Spleen (tissue), 11 donors: ENCODE data around the gene KHK. TPM values are rescaled to one million over a fixed set of nuclear protein-coding genes. Genes with fewer than 3 reads are reported as not detected.

Experiments used
- DNase-seq: peaks from one replicate; pipeline ENCODE4 v3.0.0-alpha.2; 2020
- H3K27ac ChIP-seq, 8 donors: fragments of 200-600 bp; sonication (generic) in 7 of 8; 1 replicate in 4 of 8; 2 replicates in 4 of 8; pipeline versions ENCODE4 v1.5.0 to v1.8.0; 2016 to 2021; ENCODE audit warnings: inconsistent platforms in 4 of 8, mild to moderate bottlenecking in 4 of 8, moderate library complexity in 1 of 8
- H3K27me3 ChIP-seq, 7 donors: fragments of 200-600 bp; sonication (generic) in 6 of 7; replicated peaks in 1 of 7; 1 replicate in 4 of 7; 2 replicates in 3 of 7; pipeline versions ENCODE4 v1.5.0 to v1.8.0; 2016 to 2021; ENCODE audit warnings: inconsistent platforms in 3 of 7, mild to moderate bottlenecking in 1 of 7
- H3K36me3 ChIP-seq, 6 donors: fragments of 200-600 bp; sonication (generic) in 5 of 6; 1 replicate in 4 of 6; 2 replicates in 2 of 6; pipeline versions ENCODE4 v1.5.0 to v1.8.0; 2016 to 2021; ENCODE audit warnings: inconsistent platforms in 2 of 6
- H3K4me1 ChIP-seq, 6 donors: fragments of 200-600 bp; sonication (generic) in 5 of 6; 1 replicate in 3 of 6; 2 replicates in 3 of 6; pipeline versions ENCODE4 v1.5.0 to v1.8.0; 2016 to 2021; ENCODE audit warnings: inconsistent platforms in 3 of 6
- H3K4me3 ChIP-seq, 8 donors: fragments of 200-600 bp; sonication (generic) in 7 of 8; 1 replicate in 4 of 8; 2 replicates in 4 of 8; pipeline versions ENCODE4 v1.5.0 to v1.8.0; 2016 to 2021; ENCODE audit warnings: inconsistent platforms in 4 of 8, mild to moderate bottlenecking in 4 of 8, moderate library complexity in 2 of 8
- H3K9me3 ChIP-seq, 8 donors: fragments of 200-600 bp; sonication (generic) in 7 of 8; 1 replicate in 4 of 8; 2 replicates in 4 of 8; pipeline versions ENCODE4 v1.5.0 to v1.8.0; 2016 to 2021; ENCODE audit warnings: inconsistent platforms in 4 of 8
- CTCF ChIP-seq, 11 experiments: fragments of 200-600 bp in 7 of 11; fragments of 450-650 bp in 4 of 11; sonication (generic) in 4 of 11; IDR thresholded peaks in 8 of 11; conservative IDR thresholded peaks in 3 of 11; 1 replicate in 7 of 11; 2 replicates in 4 of 11; pipeline versions ENCODE4 v1.4.0 to v1.8.0; 2016 to 2021; ENCODE audit warnings: antibody characterized with exemption in 11 of 11, inconsistent platforms in 4 of 11, mild to moderate bottlenecking in 1 of 11
- POLR2A ChIP-seq, 3 donors: fragments of 450-650 bp; IDR thresholded peaks; one replicate each; pipeline ENCODE4 v1.5.1; 2017; ENCODE audit warnings: antibody characterized with exemption in 3 of 3, mild to moderate bottlenecking in 1 of 3
- POLR2AphosphoS5 ChIP-seq, 3 donors: sonication (generic); formaldehyde crosslinking; IDR thresholded peaks; one replicate each; pipeline ENCODE4 v1.5.1; 2017; ENCODE audit warnings: antibody characterized with exemption in 3 of 3
- WGBS, 5 donors: extraction: QIAGEN DNeasy Blood & Tissue Kit in 3 of 5; methylation state at CpG; one replicate each; pipeline versions ENCODE4 v1.1.5 to v1.1.7; 2013 to 2018; 5-methylcytosine and 5-hydroxymethylcytosine counted together
- intact Hi-C: fragments of 100-400 bp; cut with DNase I; formaldehyde crosslinking; loops from one replicate; pipeline ENCODE4 v1.15.0; 2023; ENCODE audit warnings: low total_unique reads
- polyA plus RNA-seq, 3 donors: library from polyadenylated mRNA; stranded (reverse); fragments of 200-250 nt; gene quantifications; one replicate each; pipeline ENCODE4 v1.2.1, GENCODE V29; 2013
- total RNA-seq, 7 donors: library from RNA; depleted of rRNA in 3 of 7; stranded (reverse); fragments of >200 nt in 3 of 7; fragmentation: NEBNext Ultra II Directional in 4 of 7; extraction: Animal tissue kit (Norgen Biotek cat#: 25700) in 4 of 7; gene quantifications; one replicate each; pipeline versions ENCODE4 v1.1.0 to v1.2.1, GENCODE V29; 2016 to 2021
- donor health status: healthy with polysubstance abuse.
- donor health status: DM: no; HTN: no; CAD: no; lungs with moderate emphysema.
- donor health status: DM: no; HTN: no; CAD: no.
- donor health status: Bipolar disorder and iron deficiency.
- donor health status: healthy.
- donor health status: DM: no; HTN: no; CAD: no.
- donor health status: DM: yes; HTN: yes; CAD: no.

The KHK gene
- total and polyA plus RNA-seq, 10 donors: 3.3 to 8.3 (median 4.0) TPM

GRCh38 chr2:27136751-27137150 is 50.2 kb downstream of the KHK start:
- intact Hi-C loops: no loop called here
- WGBS, 5 donors: 90 to 100% (median 93%) methylated on average over 3 to 7 of the region's 7 CpGs
- DNase-seq: no peak

GRCh38 chr2:27137322-27137935 is 50.9 kb downstream of the KHK start:
- DNase-seq: no peak
- Histone ChIP-seq H3K9me3 (no peaks in the 10 kb centered on the region), H3K4me3 (no peak overlapping the region), H3K36me3 (peaks cover 0 to 9% (median 1%) of the 10 kb centered on the region in 6 donors), H3K27me3 (no peaks in the 10 kb centered on the region), H3K27ac (no peak overlapping the region), H3K4me1 (peaks cover 9 to 27% (median 17%) of the 10 kb centered on the region in 6 donors)
- no peak for TF ChIP-seq POLR2A (IDR thresholded peaks at IDR 0.05)
- no peak for TF ChIP-seq POLR2AphosphoS5 (IDR thresholded peaks at IDR 0.05)
- TF ChIP-seq CTCF (IDR thresholded peaks at IDR 0.05 in 8 of 11, conservative IDR thresholded peaks at IDR 0.05 in 3 of 11): no peak
- WGBS, 5 donors: 92 to 95% (median 93%) methylated on average over 15 to 21 of the region's 21 CpGs
- intact Hi-C loops: no loop called here

More at GRCh38 chr2:27136751-27137150, 50.2 kb downstream of the KHK start:
- H3K27ac ChIP-seq: no peak overlapping the region
- no peaks in the 10 kb centered on the region for H3K9me3 ChIP-seq
- H3K27me3 ChIP-seq: no peaks in the 10 kb centered on the region
- H3K4me3 ChIP-seq: no peak overlapping the region
- TF ChIP-seq CTCF (IDR thresholded peaks at IDR 0.05 in 8 of 11, conservative IDR thresholded peaks at IDR 0.05 in 3 of 11) (no peak), POLR2AphosphoS5 (IDR thresholded peaks at IDR 0.05) (no peak), POLR2A (IDR thresholded peaks at IDR 0.05) (no peak)
- peaks cover 0 to 16% (median 8%) of the 10 kb centered on the region in 6 donors for H3K36me3 ChIP-seq
- H3K4me1 ChIP-seq: peaks cover 9 to 33% (median 22%) of the 10 kb centered on the region in 6 donors

- Histone ChIP-seq H3K36me3 (peaks cover 0 to 2% (median 0%) of the 10 kb centered on the region in 6 donors), H3K9me3 (no peaks in the 10 kb centered on the region), H3K4me3 (no peak overlapping the region), H3K27ac (no peak overlapping the region), H3K4me1 (peaks cover 6 to 20% (median 10%) of the 10 kb centered on the region in 6 donors), H3K27me3 (no peaks in the 10 kb centered on the region)
- no peak for DNase-seq
- intact Hi-C loops: no loop called here
- no peak for TF ChIP-seq CTCF (IDR thresholded peaks at IDR 0.05 in 8 of 11, conservative IDR thresholded peaks at IDR 0.05 in 3 of 11)
- TF ChIP-seq POLR2A (IDR thresholded peaks at IDR 0.05): no peak
- TF ChIP-seq POLR2AphosphoS5 (IDR thresholded peaks at IDR 0.05): no peak
- 81 to 93% (median 86%) methylated on average over 6 to 7 of the region's 7 CpGs for WGBS, 5 donors
Measured at GRCh38 chr2:27138111-27138510, 51.5 kb downstream of the KHK start.

GRCh38 chr2:27139310-27139709 is 52.7 kb downstream of the KHK start, which contains the start of gene PRR30:
Gene PRR30, minus strand, starts transcription at chr2:27139410. Its CDS starts 1,081 bp downstream, at chr2:27138329.
- 80 to 87% (median 84%) methylated on average over 4 of the region's 4 CpGs for WGBS, 5 donors
- intact Hi-C loops: no loop called here
- no peaks in the 10 kb centered on the region for H3K9me3 ChIP-seq

More at GRCh38 chr2:27139310-27139709, 52.7 kb downstream of the KHK start, which contains the start of gene PRR30:
- no peak within 1 kb of the TSS for H3K27ac ChIP-seq
- H3K4me3 ChIP-seq: no peak within 1 kb of the TSS
- H3K4me1 ChIP-seq: peaks cover 0 to 10% (median 2%) of the 10 kb centered on the region in 6 donors
- no peaks in the 10 kb centered on the region for H3K27me3 ChIP-seq
- TF ChIP-seq POLR2A (IDR thresholded peaks at IDR 0.05) (no peak), CTCF (IDR thresholded peaks at IDR 0.05 in 8 of 11, conservative IDR thresholded peaks at IDR 0.05 in 3 of 11) (no peak), POLR2AphosphoS5 (IDR thresholded peaks at IDR 0.05) (no peak)
- no peaks in the 10 kb centered on the region for H3K36me3 ChIP-seq
- DNase-seq: no peak
